Neural crest cell (in vitro differentiated cells): Measurements from ENCODE around the gene C22orf31. TPM values are rescaled to one million over a fixed set of nuclear protein-coding genes. Genes with fewer than 3 reads are reported as not detected.

Experiments
- DNase-seq: peaks from one replicate; pipeline ENCODE4 v3.0.0; 2021; ENCODE audit warnings: low read depth, mixed read lengths, low spot score
- H3K27ac Mint-ChIP-seq: one replicate; pipeline ENCODE4 v1.8.0; 2021; ENCODE audit warnings: mild to moderate bottlenecking, mixed read lengths; ENCODE audit not compliant: unreplicated experiment
- H3K27me3 Mint-ChIP-seq: 2 replicates; pipeline ENCODE4 v1.8.0; 2021; ENCODE audit warnings: low read depth, mild to moderate bottlenecking, mixed read lengths
- H3K36me3 Mint-ChIP-seq: 2 replicates; pipeline ENCODE4 v1.8.0; 2021; ENCODE audit warnings: low read depth, mild to moderate bottlenecking, mixed read lengths
- H3K4me1 Mint-ChIP-seq: 2 replicates; pipeline ENCODE4 v1.8.0; 2021; ENCODE audit warnings: mixed read lengths
- H3K4me3 Mint-ChIP-seq: one replicate; pipeline ENCODE4 v1.8.0; 2021; ENCODE audit warnings: mild to moderate bottlenecking, mixed read lengths
- H3K9me3 Mint-ChIP-seq: 2 replicates; pipeline ENCODE4 v1.8.0; 2021; ENCODE audit warnings: mixed read lengths
- CTCF ChIP-seq: fragments of 200-600 bp; sonication (generic); conservative IDR thresholded peaks from 2 replicates; pipeline ENCODE4 v1.5.0; 2021; ENCODE audit warnings: antibody characterized with exemption, mild to moderate bottlenecking
- total RNA-seq: library from RNA; stranded (reverse); gene quantifications from 2 replicates; pipeline ENCODE4 v1.2.1, GENCODE V29; 2021

Gene C22orf31
- total RNA-seq, 1 donor from 2014 or later = not detected

- no peak overlapping the region for H3K4me3 Mint-ChIP-seq
- H3K4me1 Mint-ChIP-seq = peaks cover 58% of the 10 kb centered on the region
Observed at GRCh38 chr22:29026579-29026978, 35.1 kb downstream of the C22orf31 start.

GRCh38 chr22:29023172-29023796 is 38.3 kb downstream of the C22orf31 start:
- H3K4me3 Mint-ChIP-seq = no peak overlapping the region
- H3K4me1 Mint-ChIP-seq = peaks cover 30% of the 10 kb centered on the region
- no peak for DNase-seq
- no peak overlapping the region for H3K27ac Mint-ChIP-seq
- peaks cover 2% of the 10 kb centered on the region for H3K9me3 Mint-ChIP-seq
- peaks cover 3% of the 10 kb centered on the region for H3K36me3 Mint-ChIP-seq
- TF ChIP-seq CTCF = no peak
- H3K27me3 Mint-ChIP-seq = no peaks in the 10 kb centered on the region

More at GRCh38 chr22:29026579-29026978, 35.1 kb downstream of the C22orf31 start:
- TF ChIP-seq CTCF = no peak
- Mint-ChIP-seq H3K27me3 (no peaks in the 10 kb centered on the region), H3K36me3 (no peaks in the 10 kb centered on the region), H3K27ac (no peak overlapping the region), H3K9me3 (no peaks in the 10 kb centered on the region)
- DNase-seq = no peak

GRCh38 chr22:29022101-29022817 is 39.4 kb downstream of the C22orf31 start:
- Mint-ChIP-seq H3K9me3 (peaks cover 3% of the 10 kb centered on the region), H3K4me1 (peaks cover 26% of the 10 kb centered on the region), H3K36me3 (peaks cover 11% of the 10 kb centered on the region), H3K4me3 (no peak overlapping the region), H3K27ac (peak overlapping the region; percentile 38), H3K27me3 (no peaks in the 10 kb centered on the region)
- DNase-seq = no peak
- no peak for TF ChIP-seq CTCF

- H3K4me3 Mint-ChIP-seq = no peak overlapping the region
Observed at GRCh38 chr22:29018293-29019189, 43.1 kb downstream of the C22orf31 start.

More at GRCh38 chr22:29018293-29019189, 43.1 kb downstream of the C22orf31 start:
- Mint-ChIP-seq H3K36me3 (peaks cover 14% of the 10 kb centered on the region), H3K27me3 (no peaks in the 10 kb centered on the region), H3K27ac (no peak overlapping the region), H3K4me1 (peaks cover 36% of the 10 kb centered on the region), H3K9me3 (peaks cover 3% of the 10 kb centered on the region)
- TF ChIP-seq CTCF = no peak
- DNase-seq = no peak
